ENCODE results near the gene TSHZ3. TPM values are rescaled to one million over a fixed set of nuclear protein-coding genes. Genes with fewer than 3 reads are reported as not detected.

TSHZ3 gene
- total RNA-seq, 1 experiment from 2014 or later = 3.2 TPM

DNA sequence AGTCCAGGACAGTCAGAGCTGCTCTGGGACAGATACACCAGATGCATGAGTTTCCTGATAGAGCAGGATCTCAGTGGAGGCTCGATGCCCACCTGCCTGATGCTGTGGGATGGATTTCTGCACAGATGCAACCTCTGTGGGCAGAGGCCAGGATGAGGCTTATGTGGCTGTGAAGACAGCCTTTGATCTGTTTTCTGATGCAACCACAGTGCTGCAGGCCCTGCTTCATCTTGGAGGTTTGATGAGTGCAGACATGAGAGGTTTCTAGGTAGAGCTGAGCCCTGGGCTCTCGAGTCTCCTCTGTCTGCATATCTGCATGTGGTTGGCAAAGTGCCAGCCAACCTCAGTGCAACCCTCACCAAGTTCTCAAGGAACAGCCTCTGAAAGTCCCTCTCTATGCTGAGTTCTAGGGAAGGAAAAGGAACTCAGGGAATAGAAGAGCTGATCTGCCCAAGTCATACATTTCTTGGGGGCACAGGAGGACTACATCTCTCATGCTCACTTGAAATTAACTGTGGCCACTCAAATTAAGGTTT, 23.1 kb upstream of the TSHZ3 start:
- no peak overlapping the region for H3K56ac ChIP-seq (ENCODE audit: insufficient read length, low read depth, low read length)
- H3K27ac ChIP-seq (ENCODE audit: insufficient read length, low read depth, low read length) = no peak overlapping the region
- no peak overlapping the region for H2AFZ ChIP-seq (ENCODE audit: low read length)
- H2BK20ac ChIP-seq (ENCODE audit: low read depth, low read length, poor library complexity, severe bottlenecking) = no peak overlapping the region
- Mint-ChIP-seq H3K9me3 (peaks cover 0 to 7% of the 10 kb centered on the region in 2 experiments; a peak in 4 of 5 replicates), H3K4me1 (peaks cover 5 to 7% of the 10 kb centered on the region in 2 experiments), H3K4me3 (no peak overlapping the region), H3K36me3 (ENCODE audit: insufficient read depth in 1 of 3, low read depth in 3 of 3) (peaks cover 4 to 16% (median 6%) of the 10 kb centered on the region in 3 experiments; a peak in 3 of 7 replicates), H3K27ac (no peak overlapping the region), H3K27me3 (ENCODE audit: low read depth) (no peaks in the 10 kb centered on the region; the same call in 1 of the 2 replicates)
- no peak overlapping the region for H2AK5ac ChIP-seq (ENCODE audit: insufficient read length, low read length)
- H3K23me2 ChIP-seq (ENCODE audit: insufficient read length, low read depth, low read length, poor library complexity, severe bottlenecking) = no peaks in the 10 kb centered on the region
- H3K4me1 ChIP-seq (ENCODE audit: insufficient read depth, low read length) = no peaks in the 10 kb centered on the region
- TF ChIP-seq CTCF (conservative IDR thresholded peaks at IDR 0.05) = no peak
- no peak overlapping the region for H3T11ph ChIP-seq (ENCODE audit: low read length)
- no peaks in the 10 kb centered on the region for H3K79me1 ChIP-seq (ENCODE audit: insufficient read depth, low read depth, low read length, poor library complexity, severe bottlenecking)
- H3K27me3 ChIP-seq (ENCODE audit: insufficient read depth, low read length) = no peaks in the 10 kb centered on the region
- no peaks in the 10 kb centered on the region for H4K20me1 ChIP-seq (ENCODE audit: control insufficient read depth, insufficient read depth, insufficient read length)
- no peak for DNase-seq
- H4K91ac ChIP-seq (ENCODE audit: insufficient read length, low read depth, low read length) = no peak overlapping the region
- H3K9ac ChIP-seq (ENCODE audit: extremely low read depth, insufficient read length, low read length) = no peak overlapping the region
- H3K18ac ChIP-seq (ENCODE audit: insufficient read length, low read depth, low read length) = no peak overlapping the region
- H2BK12ac ChIP-seq (ENCODE audit: insufficient read length, low read depth, low read length) = no peak overlapping the region
- H3K4me2 ChIP-seq (ENCODE audit: insufficient read depth, insufficient read length, low read length) = no peak overlapping the region
- no peak overlapping the region for H3K23ac ChIP-seq (ENCODE audit: insufficient read length, low read depth, low read length)
- no peak overlapping the region for H2BK5ac ChIP-seq (ENCODE audit: insufficient read length, low read length)
- H2BK15ac ChIP-seq (ENCODE audit: low read depth, low read length) = no peak overlapping the region
- no peak overlapping the region for H3K14ac ChIP-seq (ENCODE audit: insufficient read depth, low read length)
- no peak overlapping the region for H2BK120ac ChIP-seq (ENCODE audit: low read depth, low read length, poor library complexity, severe bottlenecking)
- H4K8ac ChIP-seq (replicated peaks; ENCODE audit: insufficient read length, low read depth, low read length) = no peak overlapping the region
- H4K5ac ChIP-seq (ENCODE audit: insufficient read length, low read depth, low read length) = no peak overlapping the region
- no peaks in the 10 kb centered on the region for H3K79me2 ChIP-seq (ENCODE audit: insufficient read depth, low read length)
- no peak overlapping the region for H3K4ac ChIP-seq (ENCODE audit: low read depth, low read length)
- WGBS (ENCODE audit: extremely low coverage, insufficient read length, low lambda C conversion rate) = no CpG with 5 or more reads among the region's 2 CpGs
- H3K9me3 ChIP-seq (ENCODE audit: control insufficient read depth, low read depth, low read length) = no peaks in the 10 kb centered on the region
